Measurements from ENCODE around the gene FBXO39. TPM values are rescaled to one million over a fixed set of nuclear protein-coding genes. Genes with fewer than 3 reads are reported as not detected.

Gene FBXO39
- total and polyA plus RNA-seq, 2 of the 4 experiments (the other 2 are of a cell fraction), result not detected

GRCh38 chr17:6752068-6752909 lies 23.7 kb upstream of the FBXO39 start (continued):
- TF ChIP-seq USF2 (IDR thresholded peaks at IDR 0.05; ENCODE audit: low read depth, low read length) (peak; percentile 24; the same call in 1 of the 2 replicates), RAD21 (IDR thresholded peaks at IDR 0.05; ENCODE audit: low read length) (no peak)

DNA sequence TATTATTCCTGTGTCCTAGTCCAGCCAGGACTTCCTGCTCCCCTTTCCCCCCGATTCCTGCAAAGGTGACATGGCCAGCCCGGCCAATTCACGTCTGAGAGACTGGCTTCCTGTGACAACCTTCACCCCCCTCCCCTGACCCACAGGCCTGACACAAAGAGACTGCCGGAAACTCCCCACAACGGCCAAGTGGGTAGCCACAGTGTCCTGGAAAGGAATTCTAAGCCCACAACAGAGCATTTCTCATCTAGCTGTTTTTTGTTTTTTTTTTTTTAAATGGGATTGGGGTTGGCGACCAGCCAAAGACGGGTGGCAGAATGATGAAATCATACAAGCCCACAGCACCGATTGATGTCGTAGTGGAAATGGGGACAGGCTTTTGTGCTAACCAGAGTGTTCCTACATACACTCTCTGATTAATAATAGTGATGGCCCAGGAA lies 23.0 kb upstream of the FBXO39 start:
- Histone ChIP-seq H3K56ac (ENCODE audit: extremely low read depth, insufficient read depth, low read length) (peak overlapping the region; percentile 93), H3K4ac (ENCODE audit: low read depth, low read length) (peak overlapping the region; percentile 94), H3K18ac (ENCODE audit: low read depth, low read length) (peak overlapping the region; percentile 75), H3K36me3 (ENCODE audit: control insufficient read depth, insufficient read depth, low read length) (no peaks in the 10 kb centered on the region), H2AK9ac (replicated peaks; ENCODE audit: low read depth, low read length, poor library complexity) (peak overlapping the region; percentile 10), H3K4me3 (ENCODE audit: insufficient read depth, low read depth, low read length) (no peak overlapping the region), H3K4me2 (ENCODE audit: low read depth, low read length) (peak overlapping the region; percentile 51), H4K91ac (ENCODE audit: insufficient read depth, low read depth, low read length) (peak overlapping the region; percentile 95), H3K14ac (replicated peaks; ENCODE audit: low read depth, low read length) (peak overlapping the region; percentile 90), H3K27me3 (ENCODE audit: control insufficient read depth, insufficient read depth, low read length) (no peaks in the 10 kb centered on the region), H4K8ac (ENCODE audit: low read depth in 2 of 2, low read length in 2 of 2) (peak overlapping the region; percentile 75 to 91), H3K79me1 (ENCODE audit: low read depth in 1 of 2, low read length in 2 of 2) (no peaks in the 10 kb centered on the region), H2BK5ac (ENCODE audit: low read depth, low read length, poor library complexity, severe bottlenecking) (peak overlapping the region; percentile 83), H3K4me1 (ENCODE audit: control insufficient read depth, insufficient read depth, low read length) (peaks cover 15% of the 10 kb centered on the region), H4K20me1 (ENCODE audit: insufficient read depth, low read length) (no peaks in the 10 kb centered on the region), H2BK20ac (ENCODE audit: low read depth, low read length) (peak overlapping the region; percentile 94), H2AFZ (replicated peaks; ENCODE audit: low read length, poor library complexity) (peak overlapping the region; percentile 83), H3K9me1 (ENCODE audit: insufficient read depth, low read length) (peaks cover 12% of the 10 kb centered on the region), H3K9ac (ENCODE audit: low read depth, low read length) (peak overlapping the region; percentile 40), H2AK5ac (ENCODE audit: low read depth, low read length) (peak overlapping the region; percentile 46; the same call in 1 of the 2 replicates), H3K9me3 (ENCODE audit: control insufficient read depth, insufficient read depth, low read length) (no peaks in the 10 kb centered on the region), H3K27ac (ENCODE audit: insufficient read depth, low read length) (peak overlapping the region; percentile 92), H2BK15ac (ENCODE audit: low read depth, low read length) (peak overlapping the region; percentile 75), H2BK120ac (ENCODE audit: low read depth, low read length) (peak overlapping the region; percentile 95), H4K5ac (ENCODE audit: low read depth, low read length) (peak overlapping the region; percentile 84), H3K23ac (ENCODE audit: low read depth, low read length) (peak overlapping the region; percentile 91)
- in situ Hi-C loops (cut with MboI; ENCODE audit: low sequenced_read_pairs), result no loop called here
- TF ChIP-seq POLR2A (IDR thresholded peaks at IDR 0.05; ENCODE audit: low read depth, low read length) (no peak), FOS (IDR thresholded peaks at IDR 0.05; ENCODE audit: low read depth, low read length) (no peak), CEBPB (IDR thresholded peaks at IDR 0.05; ENCODE audit: low read depth, low read length) (peak; percentile 75), CHD1 (IDR thresholded peaks at IDR 0.05; ENCODE audit: low read depth, low read length) (no peak), MAFK (IDR thresholded peaks at IDR 0.05; ENCODE audit: low read depth, low read length) (no peak), RCOR1 (IDR thresholded peaks at IDR 0.05; ENCODE audit: insufficient replicate concordance, low read length) (no peak), NFE2L2 (IDR thresholded peaks at IDR 0.05; ENCODE audit: low read depth, low read length) (no peak), CTCF (conservative IDR thresholded peaks at IDR 0.05; ENCODE audit: low read depth, low read length) (no peak)
- ATAC-seq (ENCODE audit: low read depth), result peak; percentile 48
- peak; percentile 77 for DNase-seq
- no TSS peak for BruUV-seq (replicated peaks)
- POLR2A ChIA-PET (ENCODE audit: unreplicated experiment), result interaction anchor here (0.7 kb wide), 1 partner anchor 9 kb away, joined by 3 read pairs; no protein-coding TSS in a partner anchor
- CTCF ChIA-PET, result interaction anchor here (0.6 kb wide), 1 partner anchor 91 kb away, joined by 5 read pairs; no protein-coding TSS in a partner anchor
- WGBS, 2 experiments (ENCODE audit: extremely low coverage in 2 of 2, insufficient read length in 1 of 2), result 0% methylated on average over 1 of the region's 9 CpGs; no CpG with 5 or more reads in 1 of the 2 experiments
- dilution Hi-C loops (cut with HindIII; ENCODE audit: low sequenced_read_pairs, unreplicated experiment), result no loop called here
- intact Hi-C loops (cut with micrococcal nuclease), result loop anchor here (2.0 to 10.0 kb wide), 2 partner anchors 88 to 262 kb away; a partner anchor contains a TSS
